Measurements from ENCODE around the gene CPTP. TPM values are rescaled to one million over a fixed set of nuclear protein-coding genes. Genes with fewer than 3 reads are reported as not detected.

Gene CPTP
- total and polyA plus RNA-seq, 8 donors = 10.6 to 25.2 (median 15.0) TPM

GRCh38 chr1:1295154-1295923 lies 29.3 kb upstream of the CPTP start:
- Histone ChIP-seq H3K9me3 (no peaks in the 10 kb centered on the region), H3K36me3 (peaks cover 0 to 57% of the 10 kb centered on the region in 2 donors), H3K4me3 (no peak overlapping the region), H3K27ac (no peak overlapping the region), H3K27me3 (no peaks in the 10 kb centered on the region), H3K4me1 (no peaks in the 10 kb centered on the region)
- no peak for DNase-seq
- intact Hi-C loops (cut with DNase I) = loop anchor here in 1 of 2 donors (10.0 kb wide), 1 partner anchor 171 kb away; no protein-coding TSS in a partner anchor
- no peak for ATAC-seq
- TF ChIP-seq CTCF (IDR thresholded peaks at IDR 0.05) = no peak

- DNase-seq = no peak
- H3K9me3 ChIP-seq = no peaks in the 10 kb centered on the region
- H3K4me1 ChIP-seq = no peaks in the 10 kb centered on the region
- TF ChIP-seq CTCF (IDR thresholded peaks at IDR 0.05) = no peak
- H3K27me3 ChIP-seq = no peaks in the 10 kb centered on the region
- no peak overlapping the region for H3K4me3 ChIP-seq
- no peak for ATAC-seq
- peaks cover 0 to 57% of the 10 kb centered on the region in 2 donors for H3K36me3 ChIP-seq
- intact Hi-C loops (cut with DNase I) = loop anchor here in 1 of 2 donors (10.0 kb wide), 1 partner anchor 172 kb away; no protein-coding TSS in a partner anchor
- no peak overlapping the region for H3K27ac ChIP-seq
Observed at GRCh38 chr1:1296070-1297061, 28.2 kb upstream of the CPTP start.

- no peaks in the 10 kb centered on the region for H3K4me1 ChIP-seq
- H3K9me3 ChIP-seq = no peaks in the 10 kb centered on the region
- DNase-seq = no peak
- peaks cover 0 to 54% of the 10 kb centered on the region in 2 donors for H3K36me3 ChIP-seq
- TF ChIP-seq CTCF (IDR thresholded peaks at IDR 0.05) = no peak
- H3K4me3 ChIP-seq = no peak overlapping the region
- intact Hi-C loops (cut with DNase I) = loop anchor here in 1 of 2 donors (10.0 kb wide), 1 partner anchor 173 kb away; no protein-coding TSS in a partner anchor
- no peak overlapping the region for H3K27ac ChIP-seq
- no peak for ATAC-seq
- H3K27me3 ChIP-seq = no peaks in the 10 kb centered on the region
Observed at GRCh38 chr1:1297802-1298424, 26.7 kb upstream of the CPTP start.

GRCh38 chr1:1298861-1299685 lies 25.5 kb upstream of the CPTP start:
- no peak for TF ChIP-seq CTCF (IDR thresholded peaks at IDR 0.05)
- Histone ChIP-seq H3K27me3 (no peaks in the 10 kb centered on the region), H3K27ac (no peak overlapping the region), H3K9me3 (no peaks in the 10 kb centered on the region), H3K4me1 (peaks cover 0 to 3% of the 10 kb centered on the region in 2 donors), H3K36me3 (peaks cover 0 to 43% of the 10 kb centered on the region in 2 donors), H3K4me3 (no peak overlapping the region)
- DNase-seq (no peak), ATAC-seq (peak; percentile 9)
- intact Hi-C loops (cut with DNase I) = loop anchor here in 1 of 2 donors (10.0 kb wide), 1 partner anchor 174 kb away; no protein-coding TSS in a partner anchor

Data from left lung (tissue), 10 donors.